ENCODE results near the gene SCOC. TPM values are rescaled to one million over a fixed set of nuclear protein-coding genes. Genes with fewer than 3 reads are reported as not detected.
"Not testable (repeated sequence)": the region's sequence is repeated elsewhere in the genome, so short reads cannot be mapped to it uniquely, and the experiment has no call there.

Gene SCOC
- total RNA-seq, 4 donors from 2014 or later: 43.7 to 93.0 (median 68.2) TPM

DNA sequence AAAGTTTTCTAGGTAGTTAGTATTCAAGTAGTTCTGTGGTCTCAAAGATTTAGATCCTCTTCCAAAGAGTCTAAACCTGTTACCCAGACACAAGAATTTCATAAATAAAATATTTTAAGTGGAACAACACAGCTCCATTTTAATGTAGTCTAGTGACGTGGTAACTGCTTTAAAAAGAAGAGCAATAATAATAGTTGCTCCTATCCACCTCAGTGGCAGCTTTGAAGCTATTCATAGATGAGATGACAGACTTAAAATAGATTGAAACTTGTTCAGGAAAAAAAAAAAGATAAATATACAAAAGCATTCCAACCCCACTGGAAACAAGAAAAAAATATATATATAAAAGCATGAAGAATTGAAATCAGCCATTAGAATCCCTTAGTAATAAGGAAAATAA, 14.6 kb downstream of the SCOC start:
- Histone ChIP-seq H3K4me1 (no peaks in the 10 kb centered on the region), H3K9me3 (no peaks in the 10 kb centered on the region), H3K36me3 (peaks cover 0 to 8% of the 10 kb centered on the region in 2 donors), H3K27ac (no peak overlapping the region), H3K27me3 (no peaks in the 10 kb centered on the region), H3K4me3 (no peak overlapping the region)
- no peak for ATAC-seq
- TF ChIP-seq POLR2AphosphoS5 (IDR thresholded peaks at IDR 0.05) (no peak), EP300 (IDR thresholded peaks at IDR 0.05) (no peak), POLR2A (IDR thresholded peaks at IDR 0.05) (no peak)
- TF ChIP-seq, protein P1, sequence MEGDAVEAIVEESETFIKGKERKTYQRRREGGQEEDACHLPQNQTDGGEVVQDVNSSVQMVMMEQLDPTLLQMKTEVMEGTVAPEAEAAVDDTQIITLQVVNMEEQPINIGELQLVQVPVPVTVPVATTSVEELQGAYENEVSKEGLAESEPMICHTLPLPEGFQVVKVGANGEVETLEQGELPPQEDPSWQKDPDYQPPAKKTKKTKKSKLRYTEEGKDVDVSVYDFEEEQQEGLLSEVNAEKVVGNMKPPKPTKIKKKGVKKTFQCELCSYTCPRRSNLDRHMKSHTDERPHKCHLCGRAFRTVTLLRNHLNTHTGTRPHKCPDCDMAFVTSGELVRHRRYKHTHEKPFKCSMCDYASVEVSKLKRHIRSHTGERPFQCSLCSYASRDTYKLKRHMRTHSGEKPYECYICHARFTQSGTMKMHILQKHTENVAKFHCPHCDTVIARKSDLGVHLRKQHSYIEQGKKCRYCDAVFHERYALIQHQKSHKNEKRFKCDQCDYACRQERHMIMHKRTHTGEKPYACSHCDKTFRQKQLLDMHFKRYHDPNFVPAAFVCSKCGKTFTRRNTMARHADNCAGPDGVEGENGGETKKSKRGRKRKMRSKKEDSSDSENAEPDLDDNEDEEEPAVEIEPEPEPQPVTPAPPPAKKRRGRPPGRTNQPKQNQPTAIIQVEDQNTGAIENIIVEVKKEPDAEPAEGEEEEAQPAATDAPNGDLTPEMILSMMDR (IDR thresholded peaks at IDR 0.05): no peak
- 83 to 100% methylated on average over 1 of the region's 1 CpG for WGBS, 2 donors (ENCODE audit: low coverage in 1 of 2)

DNA sequence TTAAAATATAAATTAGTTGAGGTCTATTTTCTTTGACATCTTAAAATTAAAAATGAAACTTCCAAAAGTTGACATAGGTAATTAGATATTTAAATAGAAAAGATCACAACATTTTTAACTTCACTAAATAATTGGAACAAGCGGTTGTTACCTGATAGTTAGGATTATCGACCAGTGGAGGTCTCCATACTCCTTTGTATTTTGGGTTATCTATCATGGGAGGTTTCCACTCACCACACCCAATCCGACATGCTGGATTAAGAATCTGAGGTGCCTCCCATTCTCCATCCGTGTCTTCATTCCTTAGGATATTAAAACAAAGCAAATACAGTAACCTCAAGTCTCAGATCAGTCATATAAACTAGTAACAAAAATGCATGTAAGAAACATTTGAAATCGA, 22.2 kb downstream of the SCOC start:
- no peaks in the 10 kb centered on the region for H3K27me3 ChIP-seq
- no peaks in the 10 kb centered on the region for H3K9me3 ChIP-seq
- H3K27ac ChIP-seq: no peak overlapping the region
- no peaks in the 10 kb centered on the region for H3K36me3 ChIP-seq
- no peak overlapping the region for H3K4me3 ChIP-seq
- TF ChIP-seq, protein P1 (IDR thresholded peaks at IDR 0.05): no peak
- no peak for ATAC-seq
- WGBS, 2 donors (ENCODE audit: low coverage in 1 of 2): 65 to 76% methylated on average over 5 of the region's 5 CpGs
- no peaks in the 10 kb centered on the region for H3K4me1 ChIP-seq

DNA sequence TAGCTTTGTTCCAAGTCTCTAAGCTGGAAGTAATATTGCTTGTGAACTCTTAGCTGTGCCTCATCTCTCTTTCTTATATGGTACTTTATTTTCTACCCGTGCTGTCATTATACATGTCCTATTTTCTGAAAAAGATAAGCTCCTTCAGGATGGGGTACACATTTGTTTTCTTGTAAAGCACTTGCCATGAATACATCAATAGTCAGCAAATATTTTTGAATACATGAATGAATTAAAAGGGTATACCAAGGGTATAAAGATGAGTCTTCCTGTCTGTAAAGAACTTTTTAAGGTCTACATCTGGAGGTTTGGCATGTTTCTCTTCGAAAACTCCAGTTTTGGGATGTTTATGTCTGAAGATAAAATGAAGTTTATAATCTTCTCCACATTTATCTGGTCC, 26.7 kb downstream of the SCOC start:
- Histone ChIP-seq H3K27me3 (no peaks in the 10 kb centered on the region), H3K4me3 (no peak overlapping the region), H3K36me3 (no peaks in the 10 kb centered on the region), H3K27ac (no peak overlapping the region), H3K4me1 (no peaks in the 10 kb centered on the region), H3K9me3 (no peaks in the 10 kb centered on the region)
- WGBS, 2 donors (ENCODE audit: low coverage in 1 of 2): 74 to 90% methylated on average over 1 to 2 of the region's 2 CpGs
- no peak for ATAC-seq
- TF ChIP-seq POLR2AphosphoS5 (IDR thresholded peaks at IDR 0.05): no peak
- TF ChIP-seq, protein P1 (IDR thresholded peaks at IDR 0.05): no peak
- TF ChIP-seq POLR2A (IDR thresholded peaks at IDR 0.05): no peak
- no peak for TF ChIP-seq EP300 (IDR thresholded peaks at IDR 0.05)

DNA sequence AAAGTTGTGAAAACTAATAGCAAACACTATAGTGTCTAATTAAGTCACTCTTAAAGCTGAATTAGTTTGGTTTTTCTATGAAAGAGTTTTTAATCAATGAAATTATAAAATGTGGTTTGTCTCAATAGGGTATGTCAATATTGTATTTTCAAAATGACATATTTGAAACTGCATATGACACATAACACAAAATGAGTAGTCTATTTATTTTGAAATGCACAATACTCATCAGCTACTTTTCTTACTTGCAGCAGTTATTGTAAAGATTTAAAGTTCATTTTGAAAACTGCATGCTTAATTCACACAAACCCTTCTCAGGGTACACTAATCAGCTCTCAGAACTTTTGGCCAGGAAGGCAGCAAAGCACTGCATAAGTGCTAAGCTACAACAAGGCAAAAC, 32.8 kb downstream of the SCOC start:
- ATAC-seq: no peak
- Histone ChIP-seq H3K4me3 (no peak overlapping the region), H3K27me3 (no peaks in the 10 kb centered on the region), H3K36me3 (no peaks in the 10 kb centered on the region), H3K4me1 (no peaks in the 10 kb centered on the region), H3K9me3 (no peaks in the 10 kb centered on the region), H3K27ac (no peak overlapping the region)
- no peak for TF ChIP-seq POLR2AphosphoS5 (IDR thresholded peaks at IDR 0.05)

DNA sequence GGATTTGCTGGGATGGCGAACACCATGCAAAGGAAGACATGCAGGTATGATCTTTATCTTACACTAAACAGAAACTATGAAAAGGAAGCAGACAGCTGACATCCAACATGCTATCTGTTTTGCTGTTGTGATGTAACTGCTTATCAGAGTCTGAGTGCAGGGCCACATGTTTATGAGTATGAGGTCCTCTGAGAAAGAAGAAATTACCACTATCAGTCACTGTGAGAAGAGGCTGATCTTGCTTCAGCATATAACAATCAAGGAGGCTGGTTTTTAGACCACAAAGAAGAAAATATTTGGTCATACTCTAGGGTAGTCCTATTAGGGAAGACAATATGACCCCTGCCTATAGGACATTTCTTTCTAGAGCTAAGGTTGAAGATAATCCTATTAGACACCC, 35.5 kb downstream of the SCOC start:
- no peaks in the 10 kb centered on the region for H3K9me3 ChIP-seq
- no peaks in the 10 kb centered on the region for H3K4me1 ChIP-seq
- 77% methylated on average over 1 of the region's 1 CpG; no CpG with 5 or more reads in 1 of the 2 donors for WGBS, 2 donors (ENCODE audit: low coverage in 1 of 2)
- no peak for ATAC-seq
- no peaks in the 10 kb centered on the region for H3K27me3 ChIP-seq
- no peak overlapping the region for H3K4me3 ChIP-seq
- H3K27ac ChIP-seq: no peak overlapping the region
- TF ChIP-seq POLR2AphosphoS5 (IDR thresholded peaks at IDR 0.05) (no peak), POLR2A (IDR thresholded peaks at IDR 0.05) (no peak), EP300 (IDR thresholded peaks at IDR 0.05) (no peak)
- TF ChIP-seq, protein P1 (IDR thresholded peaks at IDR 0.05): no peak
- H3K36me3 ChIP-seq: no peaks in the 10 kb centered on the region

DNA sequence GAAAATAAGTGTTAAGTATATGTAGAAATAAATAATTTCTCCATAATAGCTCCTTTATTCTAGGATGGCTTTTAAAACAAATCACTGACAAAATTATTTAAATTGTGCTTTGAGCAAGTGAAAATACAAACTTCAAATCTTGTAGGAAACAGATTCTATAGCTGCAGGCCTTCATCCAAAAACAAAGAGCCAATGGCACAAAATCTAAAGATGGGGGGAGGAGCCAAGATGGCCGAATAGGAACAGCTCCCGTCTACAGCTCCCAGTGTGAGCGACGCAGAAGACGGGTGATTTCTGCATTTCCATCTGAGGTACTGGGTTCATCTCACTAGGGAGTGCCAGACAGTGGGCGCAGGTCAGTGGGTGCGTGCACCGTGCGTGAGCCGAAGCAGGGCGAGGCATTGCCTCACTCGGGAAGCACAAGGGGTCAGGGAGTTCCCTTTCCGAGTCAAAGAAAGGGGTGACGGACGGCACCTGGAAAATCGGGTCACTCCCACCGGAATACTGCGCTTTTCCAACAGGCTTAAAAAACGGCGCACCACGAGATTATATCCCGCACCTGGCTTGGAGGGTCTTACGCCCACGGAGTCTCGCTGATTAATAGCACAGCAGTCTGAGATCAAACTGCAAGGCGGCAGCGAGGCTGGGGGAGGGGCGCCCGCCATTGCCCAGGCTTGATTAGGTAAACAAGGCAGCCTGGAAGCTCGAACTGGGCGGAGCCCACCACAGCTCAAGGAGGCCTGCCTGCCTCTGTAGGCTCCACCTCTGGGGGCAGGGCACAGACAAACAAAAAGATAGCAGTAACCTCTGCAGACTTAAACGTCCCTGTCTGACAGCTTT, 39.9 kb downstream of the SCOC start:
- H3K27me3 ChIP-seq, H3K4me3 ChIP-seq, H3K36me3 ChIP-seq, H3K4me1 ChIP-seq, ATAC-seq, H3K27ac ChIP-seq, H3K9me3 ChIP-seq: not testable (repeated sequence)
- WGBS, 2 donors (ENCODE audit: low coverage in 1 of 2): 100% methylated on average over 5 of the region's 32 CpGs
